Endothelial cell of umbilical vein (primary cell): ENCODE data around the gene ME3. TPM values are rescaled to one million over a fixed set of nuclear protein-coding genes. Genes with fewer than 3 reads are reported as not detected.

Source experiments
- BruUV-seq: library from RNA; stranded (reverse); fragments of 400-500 nt; replicated peaks from 2 replicates; lab custom pipeline; 2021; lab: Mats Ljungman, UMichigan
- CTCF ChIA-PET: fragments of 300-600, 350-600 bp; sonication (Branson Sonifier 250); formaldehyde crosslinking; loops from one replicate; lab custom pipeline; 2021; ENCODE audit warnings: antibody characterized with exemption, inconsistent platforms; lab: Charles Lee
- POLR2A ChIA-PET: fragments of 300-600, 350-600 bp; sonication (Branson Sonifier 250); formaldehyde crosslinking; loops from one replicate; lab custom pipeline; 2021; ENCODE audit warnings: antibody characterized with exemption, inconsistent platforms; lab: Charles Lee
- DNase-seq: peaks from one replicate; pipeline ENCODE4 v3.0.0-alpha.2; 2011; ENCODE audit warnings: low read depth, low spot score
- FAIRE-seq: peaks from 2 replicates; lab custom pipeline; 2011; peaks lifted over from hg19 to GRCh38; lab: Jason Lieb, UNC
- H2AFZ ChIP-seq: 2 replicates; pipeline ENCODE4 v1.6.0; 2012; ENCODE audit warnings: low read depth, low read length, control low read depth, inconsistent platforms
- H3K27ac ChIP-seq: 2 replicates; pipeline ENCODE4 v1.5.1; 2011; ENCODE audit warnings: low read depth, mild to moderate bottlenecking, control low read depth, low read length, moderate library complexity; ENCODE audit not compliant: insufficient read depth
- H3K27me3 ChIP-seq, 2 experiments: 2 replicates each; pipeline versions ENCODE4 v1.6.0 to v1.6.1; 2011; ENCODE audit warnings: low read length in 2 of 2, mixed read lengths in 1 of 2; ENCODE audit not compliant: control insufficient read depth in 2 of 2, insufficient read depth in 2 of 2
- H3K36me3 ChIP-seq, 2 experiments: 2 replicates in 1 of 2; 3 replicates in 1 of 2; pipeline ENCODE4 v1.5.1; 2011; ENCODE audit warnings: low read length in 2 of 2, mild to moderate bottlenecking in 1 of 2, moderate library complexity in 1 of 2; ENCODE audit not compliant: control insufficient read depth in 2 of 2, insufficient read depth in 2 of 2; ENCODE audit errors: extremely low read depth in 1 of 2
- H3K4me1 ChIP-seq: 3 replicates; pipeline ENCODE4 v1.5.1; 2011; ENCODE audit warnings: mild to moderate bottlenecking, low read length; ENCODE audit not compliant: control insufficient read depth, insufficient read depth; ENCODE audit errors: extremely low read depth
- H3K4me2 ChIP-seq: 2 replicates; pipeline ENCODE4 v1.6.1; 2011; ENCODE audit warnings: low read length, control low read depth, mixed read lengths; ENCODE audit not compliant: insufficient read depth
- H3K4me3 ChIP-seq, 3 experiments: fragments of 200-600 bp in 1 of 3; sonication (generic), shearing (Covaris generic) in 1 of 3; replicated peaks in 1 of 3; 2 replicates each; pipeline ENCODE4 v1.5.1; 2011 to 2016; ENCODE audit warnings: control low read depth in 3 of 3, low read length in 3 of 3, mild to moderate bottlenecking in 2 of 3, inconsistent platforms in 1 of 3, low read depth in 1 of 3, moderate library complexity in 1 of 3; ENCODE audit not compliant: insufficient read depth in 1 of 3
- H3K79me2 ChIP-seq: 2 replicates; pipeline ENCODE4 v1.6.0; 2012; ENCODE audit warnings: low read length, inconsistent platforms; ENCODE audit not compliant: control insufficient read depth, insufficient read depth
- H3K9ac ChIP-seq: replicated peaks from 2 replicates; pipeline ENCODE3; 2011; ENCODE audit warnings: low read length, control low read depth; ENCODE audit not compliant: insufficient read depth; ENCODE audit errors: extremely low read depth
- H3K9me1 ChIP-seq: replicated peaks from 3 replicates; pipeline ENCODE4 v1.6.0; 2011; ENCODE audit warnings: mild to moderate bottlenecking, low read length; ENCODE audit not compliant: control insufficient read depth, insufficient read depth; ENCODE audit errors: extremely low read depth
- H3K9me3 ChIP-seq: replicated peaks from 2 replicates; pipeline ENCODE4 v1.5.1; 2012; ENCODE audit warnings: low read length, inconsistent platforms; ENCODE audit not compliant: control insufficient read depth, insufficient read depth
- H4K20me1 ChIP-seq: replicated peaks from 2 replicates; pipeline ENCODE3; 2011; ENCODE audit warnings: mild to moderate bottlenecking, low read length; ENCODE audit not compliant: control insufficient read depth, insufficient read depth; ENCODE audit errors: extremely low read depth
- EZH2 ChIP-seq: IDR thresholded peaks from 2 replicates; pipeline ENCODE4 v1.6.1; 2012; ENCODE audit warnings: borderline replicate concordance, low read depth, mild to moderate bottlenecking, moderate library complexity, low read length, inconsistent platforms; ENCODE audit not compliant: severe bottlenecking
- FOS ChIP-seq: IDR thresholded peaks from 2 replicates; pipeline ENCODE4 v1.6.1; 2011; ENCODE audit warnings: mild to moderate bottlenecking, low read length, moderate library complexity, borderline replicate concordance; ENCODE audit not compliant: insufficient read depth
- GATA2 ChIP-seq: IDR thresholded peaks from 2 replicates; pipeline ENCODE4 v1.7.0; 2011; ENCODE audit warnings: low read depth, mild to moderate bottlenecking, moderate library complexity, mixed read lengths, low read length; ENCODE audit not compliant: insufficient read length, insufficient read depth
- JUN ChIP-seq: IDR thresholded peaks from 2 replicates; pipeline ENCODE4 v1.6.1; 2011; ENCODE audit warnings: borderline replicate concordance, low read depth; ENCODE audit not compliant: insufficient read length, insufficient read depth
- MYC ChIP-seq: IDR thresholded peaks from one replicate; pipeline ENCODE4 v1.6.1; 2011; ENCODE audit warnings: mild to moderate bottlenecking, low read depth, low read length
- POLR2A ChIP-seq: IDR thresholded peaks from 2 replicates; pipeline ENCODE4 v1.6.1; 2012; ENCODE audit warnings: low read depth, mild to moderate bottlenecking, control low read depth, low read length
- POLR2AphosphoS5 ChIP-seq: IDR thresholded peaks from 2 replicates; pipeline ENCODE4 v1.6.1; 2012; ENCODE audit warnings: low read depth, mild to moderate bottlenecking, control low read depth, low read length, moderate library complexity; ENCODE audit not compliant: insufficient read depth
- dilution Hi-C: fragments of 300-500 bp; cut with MboI; formaldehyde crosslinking; loops from one replicate; pipeline ENCODE4 v1.15.0; 2019; ENCODE audit warnings: low sequenced_read_pairs; ENCODE audit not compliant: extremely low pct_ligation_motif_present
- intact Hi-C: fragments of 100-400 bp; cut with micrococcal nuclease; formaldehyde crosslinking; loops from one replicate; pipeline ENCODE4 v1.10.0; 2022
- polyA plus RNA-seq, 4 experiments: library from polyadenylated mRNA; depleted of rRNA in 3 of 4; stranded (reverse) in 3 of 4; unstranded in 1 of 4; fragments of >200 nt; gene quantifications; 2 replicates each; pipeline versions ENCODE4 v1.2.1 to v1.2.3, GENCODE V29; 2011 to 2012; ENCODE audit warnings: missing spikeins in 1 of 4
- total RNA-seq: library from RNA; stranded (reverse); gene quantifications from 2 replicates; pipeline ENCODE4 v1.2.3, GENCODE V29; 2021
- TF ChIP-seq, protein P1 (sequence below), 2 donors: IDR thresholded peaks; 1 replicate in 1 of 2; 2 replicates in 1 of 2; pipeline ENCODE4 v1.5.1; 2011; ENCODE audit warnings: low read length in 2 of 2, mild to moderate bottlenecking in 2 of 2, moderate library complexity in 2 of 2, control low read depth in 1 of 2, inconsistent platforms in 1 of 2, low read depth in 1 of 2; ENCODE audit not compliant: insufficient read depth in 1 of 2; ENCODE audit errors: extremely low read depth in 1 of 2
- TF ChIP-seq, protein P2 (sequence below): IDR thresholded peaks from 2 replicates; pipeline ENCODE4 v1.6.1; 2011; ENCODE audit not compliant: insufficient read depth, insufficient read length

The ME3 gene
- total and polyA plus RNA-seq, 2 donors (not counting 3 experiments of a cell fraction or from before 2014, with no cell fraction given) = 26.9 to 30.4 TPM

DNA sequence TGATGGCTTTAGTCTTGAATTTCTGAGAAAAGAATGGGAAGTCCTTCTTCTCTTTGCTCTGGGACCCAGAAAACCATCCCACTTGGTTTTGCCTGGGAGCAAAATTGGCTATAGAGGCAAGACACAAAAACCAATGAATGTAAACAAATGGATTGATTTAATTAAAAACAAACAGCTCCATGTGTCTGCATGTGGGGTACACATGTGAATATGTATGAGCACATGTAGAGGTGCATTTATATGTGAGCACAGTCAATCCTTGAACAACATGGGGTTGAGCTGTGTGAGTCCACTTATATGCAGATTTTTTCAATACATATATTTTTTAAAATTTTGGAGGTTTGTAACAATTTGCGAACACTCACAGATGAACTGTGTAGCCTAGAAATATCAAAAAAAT, 210.5 kb downstream of the ME3 start:
- dilution Hi-C loops = no loop called here
- Histone ChIP-seq H3K4me1 (peaks cover 46% of the 10 kb centered on the region), H3K36me3 (no peaks in the 10 kb centered on the region), H3K4me2 (no peak overlapping the region), H4K20me1 (no peaks in the 10 kb centered on the region), H3K27me3 (no peaks in the 10 kb centered on the region), H3K9me1 (no peaks in the 10 kb centered on the region), H3K27ac (no peak overlapping the region), H3K4me3 (no peak overlapping the region), H2AFZ (no peak overlapping the region), H3K9me3 (no peaks in the 10 kb centered on the region), H3K9ac (no peak overlapping the region), H3K79me2 (no peaks in the 10 kb centered on the region)
- no peak for DNase-seq
- POLR2A ChIA-PET = interaction anchor here (1.1 kb wide), 1 partner anchor 62 kb away, joined by 3 read pairs; no protein-coding TSS in a partner anchor
- TF ChIP-seq GATA2 = no peak
- no peak for TF ChIP-seq FOS
- TF ChIP-seq, protein P1, sequence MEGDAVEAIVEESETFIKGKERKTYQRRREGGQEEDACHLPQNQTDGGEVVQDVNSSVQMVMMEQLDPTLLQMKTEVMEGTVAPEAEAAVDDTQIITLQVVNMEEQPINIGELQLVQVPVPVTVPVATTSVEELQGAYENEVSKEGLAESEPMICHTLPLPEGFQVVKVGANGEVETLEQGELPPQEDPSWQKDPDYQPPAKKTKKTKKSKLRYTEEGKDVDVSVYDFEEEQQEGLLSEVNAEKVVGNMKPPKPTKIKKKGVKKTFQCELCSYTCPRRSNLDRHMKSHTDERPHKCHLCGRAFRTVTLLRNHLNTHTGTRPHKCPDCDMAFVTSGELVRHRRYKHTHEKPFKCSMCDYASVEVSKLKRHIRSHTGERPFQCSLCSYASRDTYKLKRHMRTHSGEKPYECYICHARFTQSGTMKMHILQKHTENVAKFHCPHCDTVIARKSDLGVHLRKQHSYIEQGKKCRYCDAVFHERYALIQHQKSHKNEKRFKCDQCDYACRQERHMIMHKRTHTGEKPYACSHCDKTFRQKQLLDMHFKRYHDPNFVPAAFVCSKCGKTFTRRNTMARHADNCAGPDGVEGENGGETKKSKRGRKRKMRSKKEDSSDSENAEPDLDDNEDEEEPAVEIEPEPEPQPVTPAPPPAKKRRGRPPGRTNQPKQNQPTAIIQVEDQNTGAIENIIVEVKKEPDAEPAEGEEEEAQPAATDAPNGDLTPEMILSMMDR (IDR thresholded peaks at IDR 0.05; ENCODE audit: extremely low read depth in 1 of 2, insufficient read depth in 1 of 2, low read depth in 1 of 2, low read length in 2 of 2) = no peak
- TF ChIP-seq POLR2AphosphoS5 = no peak
- no peak for TF ChIP-seq MYC
- TF ChIP-seq, protein P2, sequence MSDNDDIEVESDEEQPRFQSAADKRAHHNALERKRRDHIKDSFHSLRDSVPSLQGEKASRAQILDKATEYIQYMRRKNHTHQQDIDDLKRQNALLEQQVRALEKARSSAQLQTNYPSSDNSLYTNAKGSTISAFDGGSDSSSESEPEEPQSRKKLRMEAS = no peak
- TF ChIP-seq JUN = no peak
- no peak for TF ChIP-seq EZH2
- TF ChIP-seq POLR2A = no peak
- no peak for FAIRE-seq
- intact Hi-C loops = no loop called here
- no TSS peak for BruUV-seq
- CTCF ChIA-PET = interaction anchor here (1.0 to 1.1 kb wide), 2 partner anchors 110 to 351 kb away, joined by 3 to 4 read pairs; no protein-coding TSS in a partner anchor
